HG02571 (cell line): ENCODE results near the gene APOBEC3B.
"Not testable (repeated sequence)": the region's sequence is repeated elsewhere in the genome, so short reads cannot be mapped to it uniquely, and the experiment has no call there.

ENCODE experiments used
- ATAC-seq: cut with Tn5 transposase; IDR thresholded peaks from one replicate; pipeline ENCODE4 v1.9.1; 2021; ENCODE audit warnings: mild to moderate bottlenecking, moderate library complexity; ENCODE audit not compliant: unreplicated experiment

Gene APOBEC3B

GRCh38 chr22:38981992-38982927 is at the start of gene APOBEC3B:
APOBEC3B (plus strand) TSS chr22:38982347; CDS start chr22:38982454, 107 bp downstream.
- peak; percentile 62 for ATAC-seq

- no peak for ATAC-seq
These were observed 47.1 kb upstream of the APOBEC3B start for GRCh38 chr22:38935023-38935422.

- no peak for ATAC-seq
These were observed 46.5 kb upstream of the APOBEC3B start for GRCh38 chr22:38935616-38936015.

GRCh38 chr22:38936562-38936961 is 45.6 kb upstream of the APOBEC3B start:
- ATAC-seq = no peak

GRCh38 chr22:38937036-38937435 is 45.1 kb upstream of the APOBEC3B start:
- no peak for ATAC-seq

- ATAC-seq = no peak
These were observed 44.6 kb upstream of the APOBEC3B start for GRCh38 chr22:38937541-38937940.

- ATAC-seq = no peak
These were observed 43.9 kb upstream of the APOBEC3B start for GRCh38 chr22:38938221-38938620.

- ATAC-seq = no peak
These were observed 43.2 kb upstream of the APOBEC3B start for GRCh38 chr22:38938925-38939324.

GRCh38 chr22:38940811-38941384 is 41.2 kb upstream of the APOBEC3B start:
- ATAC-seq = no peak

GRCh38 chr22:38941488-38941987 is 40.6 kb upstream of the APOBEC3B start:
- no peak for ATAC-seq

GRCh38 chr22:38942702-38943101 is 39.4 kb upstream of the APOBEC3B start:
- ATAC-seq = no peak

GRCh38 chr22:38943201-38943600 is 38.9 kb upstream of the APOBEC3B start:
- ATAC-seq = no peak

- ATAC-seq = no peak
These were observed 38.3 kb upstream of the APOBEC3B start for GRCh38 chr22:38943882-38944281.

GRCh38 chr22:38944653-38945052 is 37.5 kb upstream of the APOBEC3B start:
- no peak for ATAC-seq

GRCh38 chr22:38945706-38946338 is 36.3 kb upstream of the APOBEC3B start:
- not testable (repeated sequence) for ATAC-seq

- no peak for ATAC-seq
These were observed 35.4 kb upstream of the APOBEC3B start for GRCh38 chr22:38946771-38947170.

- no peak for ATAC-seq
These were observed 34.6 kb upstream of the APOBEC3B start for GRCh38 chr22:38947321-38948140.

- no peak for ATAC-seq
These were observed 33.8 kb upstream of the APOBEC3B start for GRCh38 chr22:38948181-38948940.

GRCh38 chr22:38949889-38950405 is 32.2 kb upstream of the APOBEC3B start:
- no peak for ATAC-seq
